Kidney epithelial cell (primary cell): ENCODE measurements around the gene IL1RL2. TPM values are rescaled to one million over a fixed set of nuclear protein-coding genes. Genes with fewer than 3 reads are reported as not detected.

Source experiments
- DNase-seq: peaks from one replicate; pipeline ENCODE4 v3.0.0-alpha.2; 2010; ENCODE audit warnings: low read depth
- H3K27me3 ChIP-seq: 2 replicates; pipeline ENCODE4 v1.6.0; 2011; ENCODE audit warnings: low read length; ENCODE audit not compliant: control insufficient read depth, insufficient read depth
- H3K36me3 ChIP-seq: 2 replicates; pipeline ENCODE4 v1.5.1; 2011; ENCODE audit warnings: low read length; ENCODE audit not compliant: control insufficient read depth, insufficient read depth
- H3K4me3 ChIP-seq: 2 replicates; pipeline ENCODE4 v1.5.1; 2011; ENCODE audit warnings: low read depth, mild to moderate bottlenecking, control low read depth, low read length
- total RNA-seq: library from RNA; depleted of rRNA; stranded (reverse); fragments of >200 nt; gene quantifications from 2 replicates; pipeline ENCODE4 v1.2.3, GENCODE V29; 2015
- TF ChIP-seq, protein P1 (sequence below): IDR thresholded peaks from 2 replicates; pipeline ENCODE4 v1.5.1; 2011; ENCODE audit warnings: mild to moderate bottlenecking, moderate library complexity, low read length, control low read depth, inconsistent platforms; ENCODE audit not compliant: insufficient read depth, poor library complexity, severe bottlenecking

The IL1RL2 gene
- total RNA-seq, 1 donor from 2014 or later, result 2.1 TPM

DNA sequence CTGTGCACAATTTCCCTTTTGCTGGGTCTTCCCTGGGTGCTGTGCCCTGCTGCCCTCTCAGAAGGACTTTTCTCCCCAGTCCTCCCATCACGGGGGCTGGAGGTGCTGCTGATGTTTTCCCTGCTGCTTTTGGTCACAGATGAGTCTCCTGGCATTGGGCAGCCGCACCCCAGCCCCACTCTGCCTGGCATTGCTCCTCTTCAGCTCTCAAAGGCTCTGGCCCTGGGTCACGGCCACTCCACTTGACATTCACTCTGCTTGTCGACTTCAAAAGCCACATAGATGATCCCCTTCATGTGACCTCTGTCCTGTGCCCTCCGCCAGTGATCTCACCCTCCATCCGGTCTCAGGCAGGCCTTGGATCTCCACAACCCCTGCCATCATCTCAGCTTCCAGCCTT is 81.0 kb downstream of the IL1RL2 start:
- TF ChIP-seq, protein P1, sequence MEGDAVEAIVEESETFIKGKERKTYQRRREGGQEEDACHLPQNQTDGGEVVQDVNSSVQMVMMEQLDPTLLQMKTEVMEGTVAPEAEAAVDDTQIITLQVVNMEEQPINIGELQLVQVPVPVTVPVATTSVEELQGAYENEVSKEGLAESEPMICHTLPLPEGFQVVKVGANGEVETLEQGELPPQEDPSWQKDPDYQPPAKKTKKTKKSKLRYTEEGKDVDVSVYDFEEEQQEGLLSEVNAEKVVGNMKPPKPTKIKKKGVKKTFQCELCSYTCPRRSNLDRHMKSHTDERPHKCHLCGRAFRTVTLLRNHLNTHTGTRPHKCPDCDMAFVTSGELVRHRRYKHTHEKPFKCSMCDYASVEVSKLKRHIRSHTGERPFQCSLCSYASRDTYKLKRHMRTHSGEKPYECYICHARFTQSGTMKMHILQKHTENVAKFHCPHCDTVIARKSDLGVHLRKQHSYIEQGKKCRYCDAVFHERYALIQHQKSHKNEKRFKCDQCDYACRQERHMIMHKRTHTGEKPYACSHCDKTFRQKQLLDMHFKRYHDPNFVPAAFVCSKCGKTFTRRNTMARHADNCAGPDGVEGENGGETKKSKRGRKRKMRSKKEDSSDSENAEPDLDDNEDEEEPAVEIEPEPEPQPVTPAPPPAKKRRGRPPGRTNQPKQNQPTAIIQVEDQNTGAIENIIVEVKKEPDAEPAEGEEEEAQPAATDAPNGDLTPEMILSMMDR, result no peak

DNA sequence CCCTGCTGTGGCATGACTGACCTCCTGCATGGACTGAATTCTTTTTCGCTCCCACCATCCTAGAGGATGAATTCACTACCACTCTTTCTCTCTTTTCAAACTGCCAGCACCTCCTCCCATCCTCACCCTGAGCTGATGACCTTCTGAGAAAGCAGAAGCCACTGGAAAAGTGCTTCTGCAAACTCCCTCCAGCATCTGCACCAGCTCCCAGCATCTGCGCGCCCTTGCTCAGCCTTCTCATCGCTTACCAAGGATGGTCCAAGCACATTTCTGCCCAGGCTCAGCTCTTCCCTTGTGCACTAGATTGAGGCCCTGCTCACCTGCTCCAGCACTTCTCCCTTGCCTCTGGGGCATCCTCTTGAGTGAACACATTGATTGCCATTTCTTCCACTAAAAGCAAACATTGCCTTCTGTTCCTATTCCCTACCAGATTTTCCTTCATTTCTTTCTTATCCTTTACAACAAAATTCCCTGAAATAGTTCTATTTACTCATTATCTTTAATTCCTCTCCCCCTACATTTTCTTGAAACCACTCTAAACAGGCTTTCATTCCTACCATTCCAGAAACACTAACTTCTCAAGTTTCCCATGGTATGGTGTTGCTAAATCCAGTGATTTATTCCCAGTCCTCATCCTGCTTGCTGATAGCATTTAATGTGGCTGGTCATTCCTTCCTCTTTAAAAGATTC is 81.8 kb downstream of the IL1RL2 start:
- Histone ChIP-seq H3K4me3 (no peak overlapping the region), H3K36me3 (no peaks in the 10 kb centered on the region), H3K27me3 (no peaks in the 10 kb centered on the region)
- TF ChIP-seq, protein P1, result no peak
- peak; percentile 14 for DNase-seq

More for the DNA sequence above, 81.0 kb downstream of the IL1RL2 start:
- Histone ChIP-seq H3K36me3 (no peaks in the 10 kb centered on the region), H3K4me3 (no peak overlapping the region), H3K27me3 (no peaks in the 10 kb centered on the region)
- DNase-seq, result no peak

DNA sequence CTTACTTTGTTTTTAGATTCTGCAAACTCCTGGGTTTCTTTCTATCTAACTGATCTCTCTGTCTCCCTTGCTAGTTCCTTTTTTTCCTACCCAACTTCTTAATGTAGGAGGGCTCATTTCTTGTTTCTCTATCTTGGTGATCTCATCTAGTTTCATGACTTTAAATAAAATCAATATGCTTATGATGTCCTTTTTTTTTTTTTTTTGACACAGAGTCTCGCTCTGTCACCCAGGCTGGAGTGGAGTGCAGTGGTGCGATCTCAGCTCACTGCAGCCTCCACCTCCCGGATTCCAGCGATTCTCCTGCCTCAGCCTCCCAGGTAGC is 82.3 kb downstream of the IL1RL2 start:
- Histone ChIP-seq H3K4me3 (no peak overlapping the region), H3K36me3 (no peaks in the 10 kb centered on the region), H3K27me3 (no peaks in the 10 kb centered on the region)
- no peak for DNase-seq
- TF ChIP-seq, protein P1, result no peak

DNA sequence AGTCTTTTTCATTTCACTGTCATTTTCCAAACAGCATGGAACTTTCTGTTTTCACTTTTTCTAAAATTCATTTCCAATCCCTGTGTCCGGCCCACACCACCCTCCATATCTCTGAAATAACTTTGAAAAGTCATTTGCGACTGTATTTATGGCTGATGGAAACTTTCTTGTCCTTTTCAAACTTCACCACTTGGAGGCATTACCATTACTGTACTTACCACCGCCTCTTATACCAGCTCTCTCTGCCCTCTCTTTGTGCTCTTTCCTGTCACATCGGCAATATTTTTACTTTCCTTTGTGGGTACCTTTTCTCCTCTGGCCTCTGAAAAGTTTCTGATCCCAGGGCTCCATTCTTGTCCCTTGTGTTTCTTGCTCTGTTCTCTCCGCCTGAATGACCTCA is 85.0 kb downstream of the IL1RL2 start:
- H3K36me3 ChIP-seq, result no peaks in the 10 kb centered on the region
- no peak for DNase-seq
- H3K27me3 ChIP-seq, result no peaks in the 10 kb centered on the region
- TF ChIP-seq, protein P1, result no peak
- no peak overlapping the region for H3K4me3 ChIP-seq

DNA sequence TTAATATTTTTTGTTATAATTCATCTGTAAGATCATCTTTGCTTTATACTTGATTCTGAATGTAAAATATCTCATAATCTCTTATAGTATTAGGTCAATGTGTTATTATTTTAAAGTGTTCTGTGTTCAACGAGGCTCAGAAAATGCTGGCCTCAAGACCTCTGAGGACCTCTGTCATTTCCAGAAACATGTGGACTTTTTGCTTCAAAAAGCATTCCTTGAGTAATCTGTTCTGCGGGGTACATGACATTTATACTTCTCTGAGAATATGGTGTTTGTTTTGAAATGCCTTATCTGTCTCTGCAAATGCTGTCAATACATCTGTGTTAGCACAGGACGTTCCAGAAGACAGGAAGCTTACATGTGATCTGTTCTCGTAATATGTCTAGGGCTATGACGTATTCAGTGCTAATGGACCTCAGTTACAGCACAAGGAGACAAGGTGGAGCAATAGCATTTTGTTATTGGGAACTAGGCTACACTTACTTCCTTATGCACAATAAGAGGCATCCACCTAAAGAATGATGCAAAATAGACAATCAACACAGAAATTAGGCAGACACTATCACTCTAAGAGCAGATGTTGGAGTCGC is 86.9 kb downstream of the IL1RL2 start:
- Histone ChIP-seq H3K27me3 (no peaks in the 10 kb centered on the region), H3K4me3 (no peak overlapping the region), H3K36me3 (no peaks in the 10 kb centered on the region)
- TF ChIP-seq, protein P1, result no peak
- no peak for DNase-seq
